HG03175 (cell line): ENCODE data around the gene SERTM1.

Experiments used
- ATAC-seq: cut with Tn5 transposase; IDR thresholded peaks from one replicate; pipeline ENCODE4 v1.9.1; 2021; ENCODE audit warnings: mild to moderate bottlenecking, moderate library complexity; ENCODE audit not compliant: unreplicated experiment

Gene SERTM1

DNA sequence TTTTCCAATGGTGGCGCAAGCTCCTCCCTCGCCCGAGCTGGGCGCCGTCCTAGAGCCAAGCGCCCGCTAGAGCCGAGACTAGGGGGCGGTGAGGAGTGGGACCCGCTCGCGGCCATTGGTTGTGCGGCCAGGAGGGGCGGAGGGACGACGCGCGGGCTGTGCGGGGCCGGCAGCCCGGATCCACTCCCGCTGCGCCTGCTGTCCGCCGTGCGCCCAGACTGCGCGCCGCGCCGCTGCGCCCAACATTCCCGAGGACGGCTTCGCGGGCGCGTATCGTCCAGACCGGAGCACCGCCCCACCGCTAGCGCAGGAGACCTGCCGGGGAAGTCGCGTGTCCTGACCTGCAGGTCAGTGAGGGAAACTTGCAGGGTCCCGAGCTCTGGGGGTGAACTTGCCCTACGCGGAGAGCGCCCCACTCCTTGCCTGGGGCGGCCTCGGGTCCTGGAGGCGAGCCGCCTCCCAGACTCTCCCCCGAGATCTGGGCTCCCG is at the start of gene SERTM1:
Gene SERTM1 (plus strand): TSS at position 183 of the 489 bp plus-strand sequence. CDS start 21,059 bp downstream, outside the sequence.
- no peak for ATAC-seq

DNA sequence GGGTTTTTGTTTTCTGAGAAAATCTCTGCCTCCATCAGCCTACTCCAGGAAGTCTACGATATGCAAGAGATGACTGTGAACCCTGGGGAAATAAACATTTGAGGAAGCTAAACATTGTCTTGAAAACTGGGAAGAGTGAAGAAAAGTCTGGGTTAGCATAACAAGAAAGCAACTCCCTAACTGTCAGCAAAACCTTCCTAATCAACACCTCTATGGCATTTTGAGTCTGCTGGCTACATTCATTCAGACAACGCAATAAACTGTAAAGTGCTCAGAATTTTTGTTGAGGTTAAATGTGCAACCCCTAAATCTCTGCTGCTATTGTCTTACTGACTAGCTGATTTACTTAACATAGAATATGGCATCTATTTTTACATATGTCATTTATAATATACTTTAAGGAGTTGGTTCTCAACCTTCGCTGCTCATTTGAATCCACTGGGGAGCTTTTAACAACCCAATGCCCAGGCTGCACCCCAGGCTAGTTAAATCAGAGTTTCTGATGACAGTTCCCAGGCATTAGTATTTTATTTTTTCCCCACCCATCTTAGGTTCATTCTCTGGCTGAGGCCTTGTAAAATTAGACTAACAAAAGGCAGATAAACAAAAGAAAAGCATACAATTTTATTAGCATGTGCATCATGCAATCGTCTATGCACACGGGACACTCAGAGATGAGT is 45.3 kb upstream of the SERTM1 start:
- ATAC-seq = no peak

DNA sequence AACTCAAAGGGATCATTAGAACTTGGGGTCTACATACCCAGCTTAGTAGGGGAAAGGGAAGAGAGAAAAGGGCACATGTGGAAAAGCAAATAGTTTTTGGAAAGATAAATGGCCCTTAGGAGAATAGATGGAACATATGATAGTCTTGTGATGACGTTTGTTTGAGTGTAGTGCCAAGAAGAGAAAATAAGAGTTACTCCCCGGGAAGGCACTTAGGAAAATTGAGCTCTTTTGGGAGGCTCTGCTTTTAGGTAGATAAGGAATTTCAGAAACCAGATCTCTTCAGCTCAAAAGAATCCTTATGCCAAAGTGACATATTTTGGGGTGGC is 44.8 kb upstream of the SERTM1 start:
- ATAC-seq = no peak

DNA sequence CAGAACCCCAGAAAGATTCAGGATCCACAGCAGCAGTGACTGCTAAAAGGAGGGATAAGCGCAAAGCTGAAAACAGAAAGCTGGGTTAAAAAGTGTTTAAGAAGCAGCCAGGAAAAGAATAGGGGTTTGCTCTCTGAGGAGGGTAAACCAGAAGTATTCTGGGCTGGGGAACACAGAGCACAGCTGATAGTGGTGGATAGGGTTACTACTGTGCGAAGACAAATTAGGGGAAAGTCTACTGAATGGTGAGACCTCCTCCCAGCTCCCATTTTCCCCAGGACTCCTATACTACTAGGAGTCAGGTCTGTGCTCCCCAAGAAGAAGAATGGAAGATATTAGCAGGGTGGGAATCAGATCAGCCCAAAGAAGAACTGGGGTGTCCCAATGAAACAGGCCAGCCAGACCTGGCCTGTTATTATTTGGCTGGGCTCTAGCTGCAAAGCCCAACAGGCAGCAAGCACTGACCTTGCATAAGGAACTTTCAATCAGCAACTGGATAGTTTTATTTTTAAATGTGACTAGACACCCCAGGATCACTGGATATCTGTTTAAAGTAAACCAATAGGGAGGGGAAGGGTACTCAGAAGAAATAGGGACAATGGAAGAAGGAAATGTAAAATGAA is 43.5 kb upstream of the SERTM1 start:
- ATAC-seq = no peak

DNA sequence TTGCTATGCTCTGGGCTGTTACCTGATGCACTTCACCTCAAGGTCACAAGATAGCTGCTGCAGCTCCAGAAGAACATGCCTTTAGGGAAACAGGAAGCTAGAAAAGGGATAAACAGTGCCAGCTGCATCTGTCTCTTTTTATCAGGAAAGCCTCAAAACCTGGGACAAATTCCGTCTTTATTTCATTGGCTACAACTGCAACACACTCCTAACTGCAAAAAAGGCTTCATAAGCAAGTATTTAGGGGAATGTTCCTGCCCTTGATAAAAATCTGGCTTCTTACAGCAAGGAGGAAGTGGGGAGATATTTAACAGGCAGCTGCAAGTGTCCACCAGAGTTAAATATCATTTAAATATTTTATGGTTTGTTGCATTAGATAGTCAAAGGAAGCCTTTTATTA is 34.2 kb upstream of the SERTM1 start:
- no peak for ATAC-seq

DNA sequence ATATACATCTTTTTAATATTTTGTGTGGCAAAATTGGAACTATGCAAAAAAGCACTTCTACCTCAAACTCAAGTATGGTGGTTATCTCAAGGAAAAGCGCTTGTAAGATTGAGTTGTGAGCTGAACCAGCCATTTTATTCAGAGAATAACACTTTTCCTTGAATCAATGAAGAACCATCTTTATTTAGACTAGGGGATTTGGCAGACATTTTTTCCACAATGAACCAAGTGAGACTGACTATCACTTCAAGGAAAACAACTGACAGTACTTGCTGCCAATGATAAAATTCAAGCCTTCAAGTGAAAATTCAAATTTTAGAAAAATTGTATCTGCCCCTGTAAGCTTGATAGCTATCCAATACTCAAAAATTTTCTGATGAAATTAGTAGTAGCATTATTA is 23.2 kb upstream of the SERTM1 start:
- ATAC-seq = no peak

DNA sequence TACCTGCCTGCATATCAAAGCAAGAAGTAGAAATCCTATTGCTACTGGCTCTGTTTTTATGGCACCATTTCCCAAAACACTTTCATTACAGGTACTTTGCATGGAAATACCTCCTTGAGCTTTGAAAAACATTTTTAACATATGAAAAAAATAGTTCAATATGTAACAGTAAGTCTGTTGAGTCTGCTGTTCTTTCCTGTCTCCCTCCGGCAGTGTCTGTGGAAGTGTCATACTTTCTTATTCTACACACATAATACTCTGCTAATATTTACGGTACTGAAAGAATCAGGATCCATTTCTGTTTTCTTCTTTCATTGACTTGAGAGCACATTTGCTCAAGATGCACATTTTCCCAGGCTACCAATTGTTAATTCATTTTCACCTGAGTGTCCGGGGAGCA is 8.2 kb upstream of the SERTM1 start:
- no peak for ATAC-seq

DNA sequence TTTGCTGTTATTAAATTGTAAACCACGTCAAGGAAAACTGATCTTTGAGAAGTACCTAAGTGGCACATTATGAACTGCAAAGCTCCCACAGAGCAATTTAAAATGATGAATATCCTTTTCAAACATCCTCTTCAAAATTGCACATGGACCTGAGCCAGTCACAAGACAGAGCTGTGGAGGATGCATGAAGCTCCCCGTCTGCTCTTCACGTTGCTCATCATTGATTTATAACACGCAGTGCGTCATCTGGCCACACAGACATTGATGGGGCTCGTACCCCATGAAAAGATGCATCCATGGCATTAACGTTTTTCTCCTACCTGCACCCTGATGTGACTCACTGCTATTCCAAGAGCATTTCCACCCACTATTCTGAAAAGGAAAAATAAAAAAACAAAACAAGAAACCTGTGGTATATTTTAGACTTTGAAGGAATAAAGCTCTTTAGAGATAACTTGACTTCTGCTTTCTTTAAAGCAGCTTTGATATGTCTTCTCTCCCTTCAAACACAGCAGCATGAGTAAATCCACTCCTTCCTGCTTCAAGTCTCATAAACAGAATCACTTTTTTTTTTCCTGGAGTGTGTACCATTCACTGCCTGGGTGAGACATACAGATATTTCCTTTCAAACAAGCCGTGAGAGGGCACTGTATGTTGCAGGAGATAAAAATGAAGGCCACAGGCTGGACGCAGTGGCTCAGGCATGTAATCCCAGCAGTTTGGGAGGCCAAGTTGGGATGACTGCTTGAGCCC is 7.2 kb upstream of the SERTM1 start:
- no peak for ATAC-seq

DNA sequence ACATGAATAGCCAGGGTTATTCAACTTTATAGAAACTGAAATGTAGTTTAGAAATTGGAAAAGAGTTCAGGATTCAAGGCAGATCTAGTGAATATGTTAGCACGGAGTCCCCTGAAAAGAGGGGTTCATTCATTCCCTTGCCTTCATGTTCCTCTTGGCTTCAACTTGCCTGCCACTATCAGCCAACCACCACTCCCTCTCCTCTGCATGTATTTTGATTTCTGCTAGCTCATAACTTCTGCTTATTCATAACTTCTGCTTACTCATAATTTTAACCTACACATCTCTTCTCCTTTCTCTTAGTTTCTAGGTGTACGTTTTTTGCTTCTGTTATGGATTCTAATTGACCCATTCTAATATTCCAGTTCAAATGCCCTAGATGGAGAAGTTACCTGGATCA is 5.5 kb upstream of the SERTM1 start:
- ATAC-seq = no peak

DNA sequence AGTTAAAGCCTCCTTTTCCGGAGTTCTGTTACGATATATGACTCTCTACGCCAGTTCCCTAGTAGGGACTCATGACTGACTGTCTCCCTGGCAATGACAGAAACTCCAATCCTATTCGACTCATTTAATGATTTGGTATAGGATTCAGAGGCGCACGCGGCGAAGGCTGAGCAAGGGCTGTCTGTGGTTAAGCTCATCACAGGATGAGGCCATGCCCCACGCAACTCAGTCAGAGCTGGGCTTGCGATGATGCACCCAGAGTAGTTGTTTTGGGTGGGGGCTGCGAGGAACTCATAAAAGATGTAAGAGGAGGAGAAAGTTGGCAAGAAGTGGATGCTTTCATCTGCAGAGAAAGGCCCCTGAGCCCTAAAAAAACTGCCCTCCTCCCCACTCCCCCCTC is 468 bp upstream of the SERTM1 start:
- no peak for ATAC-seq

DNA sequence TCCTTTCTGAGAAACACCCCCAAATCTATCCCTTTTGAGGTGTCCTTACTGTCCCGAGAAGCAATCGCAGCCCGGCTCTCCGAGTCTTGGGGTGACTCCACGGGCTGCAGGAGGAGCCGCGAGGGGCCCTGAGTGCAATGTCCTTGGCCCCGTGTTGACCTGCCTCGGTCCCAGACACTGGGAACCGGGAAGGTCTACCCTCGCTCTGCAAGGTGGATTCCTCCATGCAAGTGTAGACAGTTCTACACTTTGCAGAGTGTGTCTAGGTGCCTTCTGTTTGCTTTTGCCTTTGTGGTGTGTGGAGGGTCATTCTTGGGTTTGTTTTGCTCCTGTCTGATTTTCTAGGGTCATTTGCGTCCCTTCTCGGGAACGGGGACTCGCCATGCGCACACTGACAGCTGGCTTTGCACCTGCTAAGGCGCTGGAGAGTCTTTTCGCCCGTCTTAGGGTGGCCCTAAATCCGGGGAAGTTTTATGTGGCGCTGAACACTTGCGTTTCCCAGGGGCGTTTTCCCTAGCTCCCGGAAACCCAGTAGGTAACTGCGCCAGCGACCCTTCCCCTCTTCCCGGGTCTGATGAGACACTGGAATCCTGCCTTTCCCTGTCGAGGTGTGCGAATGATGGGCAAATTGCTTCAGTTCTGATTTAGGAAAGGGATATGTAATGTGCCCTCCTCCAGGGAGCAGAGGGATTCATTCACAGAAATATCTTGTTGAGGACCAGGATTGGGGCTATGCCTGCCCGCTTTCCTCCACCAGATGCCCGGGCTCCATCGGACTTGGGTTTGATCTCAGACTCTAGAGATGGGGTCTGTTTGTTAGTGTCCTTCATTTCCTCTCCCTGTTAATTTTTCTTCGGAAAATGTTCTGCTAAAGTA is 755 bp downstream of the SERTM1 start:
- ATAC-seq = no peak

DNA sequence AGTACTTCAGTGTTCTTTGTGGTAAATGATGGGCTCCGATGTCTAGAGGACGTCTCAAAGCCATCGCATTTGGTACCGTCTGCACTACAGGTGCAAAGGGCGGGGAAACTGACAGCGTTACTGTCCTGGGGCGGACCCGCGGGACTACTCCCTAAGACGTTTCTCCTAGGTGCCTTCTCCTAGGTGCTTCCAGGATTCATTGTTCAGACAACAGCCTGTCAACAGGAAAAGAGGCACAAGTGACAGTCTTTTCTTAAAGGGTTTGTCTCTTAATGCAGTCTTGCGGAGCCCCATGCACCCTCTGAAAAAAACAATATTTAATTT is 1.4 kb downstream of the SERTM1 start:
- no peak for ATAC-seq

DNA sequence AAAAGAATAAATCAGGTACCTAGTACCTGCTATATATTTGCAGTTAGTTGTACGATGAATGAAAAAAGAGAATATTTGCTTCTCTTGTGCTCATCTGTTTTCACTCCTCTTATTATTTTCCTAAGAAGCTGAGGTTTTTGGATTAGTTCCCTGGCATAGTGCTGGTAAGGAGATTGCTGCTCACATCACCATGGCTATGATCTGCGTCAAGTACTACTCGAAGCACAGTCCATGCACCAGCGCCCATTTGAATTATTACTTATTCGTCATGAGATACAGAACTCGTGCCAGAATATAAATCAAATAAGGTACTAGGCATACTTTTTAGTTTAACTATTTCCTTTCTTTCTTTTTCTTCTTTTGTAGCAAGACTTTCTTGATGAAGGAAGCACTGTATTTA is 7.1 kb downstream of the SERTM1 start:
- ATAC-seq = no peak

DNA sequence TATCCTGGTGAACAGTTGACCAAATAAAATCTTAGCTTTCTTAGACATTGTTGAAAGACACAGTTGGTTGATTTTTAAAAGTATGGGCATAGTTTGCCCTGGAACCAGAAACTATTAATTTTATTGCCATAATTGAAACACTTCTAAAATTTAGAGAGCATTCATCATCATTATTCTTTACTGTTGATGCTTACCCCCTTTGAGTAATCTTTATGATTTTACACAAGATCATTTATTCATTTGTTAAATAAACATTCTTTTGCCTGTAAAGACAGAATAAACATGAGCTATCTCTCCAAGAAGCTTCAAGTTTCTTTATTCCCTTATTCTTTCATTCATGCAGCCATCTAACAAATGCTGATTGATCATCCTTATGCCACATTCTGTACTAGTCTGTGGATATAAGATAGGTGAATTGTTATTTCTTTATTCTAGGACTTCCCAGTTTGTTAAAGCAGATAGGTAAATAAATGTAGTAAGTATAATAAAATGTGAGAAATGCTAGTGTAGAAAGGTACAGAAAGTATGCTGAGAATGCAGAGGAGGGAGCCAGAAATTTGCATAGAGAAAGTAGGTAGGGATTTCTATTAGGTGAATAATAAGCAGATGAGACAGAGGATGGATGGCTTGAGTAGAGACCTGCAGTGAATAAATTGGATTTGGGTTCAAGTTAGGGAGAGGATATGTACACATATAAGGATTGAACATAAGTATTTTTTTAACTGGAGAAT is 8.2 kb downstream of the SERTM1 start:
- no peak for ATAC-seq

DNA sequence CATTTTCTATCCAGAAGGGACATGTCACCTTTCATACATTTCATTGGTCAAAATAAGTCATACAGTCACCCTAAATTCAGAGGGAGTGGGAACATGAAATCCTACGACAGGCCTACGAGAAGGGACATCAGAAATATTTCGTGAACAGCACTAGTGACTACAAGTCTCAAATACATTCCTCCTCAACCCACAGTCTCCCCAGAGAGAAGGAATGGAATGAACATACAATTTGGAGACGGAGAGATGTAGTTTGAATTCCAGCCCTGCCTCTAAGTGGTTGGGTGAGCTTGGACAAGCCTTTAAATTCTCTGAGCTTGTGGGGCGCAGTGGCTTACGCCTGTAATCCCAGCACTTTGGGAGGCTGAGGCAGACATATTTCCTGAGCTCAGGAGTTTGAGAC is 9.9 kb downstream of the SERTM1 start:
- ATAC-seq = no peak

DNA sequence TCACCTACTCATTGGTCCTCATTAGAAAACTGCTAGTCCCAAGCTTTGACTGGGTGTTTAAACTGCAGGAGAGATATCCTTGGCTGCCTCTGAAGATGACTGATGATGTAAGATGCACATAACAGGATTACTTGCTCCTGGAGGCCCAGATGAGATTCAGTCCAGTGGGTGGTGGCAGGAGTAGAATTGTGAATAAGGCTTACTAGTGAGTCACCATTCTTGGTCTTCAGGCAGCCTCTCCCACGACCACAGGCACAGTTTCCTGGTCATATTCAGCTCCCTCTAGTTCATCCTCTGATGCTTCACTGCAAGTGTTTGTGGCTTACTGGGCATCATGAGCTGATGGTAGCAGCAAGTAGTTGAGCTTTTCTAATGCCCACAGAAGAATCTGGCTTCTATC is 12.1 kb downstream of the SERTM1 start:
- no peak for ATAC-seq

DNA sequence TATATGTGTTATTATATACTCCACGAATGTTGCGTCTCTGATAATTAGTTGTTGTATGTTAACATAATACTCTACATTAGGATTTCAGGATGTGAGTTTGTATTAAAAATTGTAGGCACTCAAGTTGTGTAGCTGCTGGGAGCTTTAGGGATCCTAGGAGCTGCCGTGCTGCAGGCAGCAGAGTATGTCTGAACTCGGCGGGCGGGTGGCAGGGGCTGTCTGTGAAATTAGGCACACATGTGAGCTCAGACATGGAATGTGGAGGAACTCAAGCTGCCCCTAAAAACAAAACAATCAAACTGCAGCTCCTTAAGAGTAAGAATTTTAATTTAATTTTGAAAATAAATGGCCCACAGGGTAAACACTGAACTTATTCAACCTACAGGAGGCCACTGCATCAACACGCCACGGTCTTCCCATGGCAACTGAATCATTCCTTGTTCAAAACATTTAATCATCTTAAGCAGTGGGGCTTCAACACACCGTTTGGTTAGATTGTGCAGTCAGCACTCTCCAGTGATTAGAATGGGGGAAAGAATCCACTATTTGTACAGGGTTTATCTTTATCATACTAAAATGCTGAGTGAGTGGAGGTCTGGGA is 22.7 kb downstream of the SERTM1 start:
- no peak for ATAC-seq

DNA sequence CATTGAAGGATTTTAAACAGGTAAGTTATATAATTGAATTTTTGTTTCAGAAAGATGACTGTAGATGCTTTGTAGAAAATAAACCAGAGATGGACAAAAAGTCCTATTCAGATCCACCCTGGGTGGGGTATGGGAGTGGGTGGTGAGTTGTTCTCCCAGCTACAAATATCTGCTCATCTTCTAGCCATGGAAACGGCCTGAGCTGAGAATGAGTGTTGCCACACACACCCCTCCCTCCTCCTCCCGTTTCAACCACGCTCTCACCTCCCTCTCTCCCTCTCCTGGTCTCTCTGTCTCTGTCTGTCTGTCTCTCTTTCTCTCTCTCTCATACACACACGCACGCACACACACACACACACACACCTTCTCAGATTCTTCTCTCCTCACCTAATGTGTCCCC is 26.4 kb downstream of the SERTM1 start:
- ATAC-seq = no peak

DNA sequence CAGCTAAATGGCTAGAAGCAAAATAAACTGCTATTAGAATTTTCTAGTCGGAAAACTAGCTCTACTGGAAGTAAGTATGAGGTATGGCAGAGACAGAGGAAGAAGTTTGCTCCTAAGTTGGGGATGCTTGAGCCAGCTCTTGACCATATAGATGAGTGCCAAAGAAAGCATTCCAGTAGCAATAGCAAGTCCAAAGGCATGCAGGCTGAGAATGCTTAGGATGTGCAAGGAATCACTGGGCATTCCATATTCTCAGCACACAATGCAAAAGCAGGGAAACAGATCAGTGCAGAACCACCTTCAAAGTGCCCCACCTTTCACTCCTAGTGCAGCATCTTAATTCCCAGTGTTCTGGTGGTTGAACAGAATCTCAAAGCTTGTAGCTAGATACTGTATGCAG is 32.9 kb downstream of the SERTM1 start:
- ATAC-seq = no peak

DNA sequence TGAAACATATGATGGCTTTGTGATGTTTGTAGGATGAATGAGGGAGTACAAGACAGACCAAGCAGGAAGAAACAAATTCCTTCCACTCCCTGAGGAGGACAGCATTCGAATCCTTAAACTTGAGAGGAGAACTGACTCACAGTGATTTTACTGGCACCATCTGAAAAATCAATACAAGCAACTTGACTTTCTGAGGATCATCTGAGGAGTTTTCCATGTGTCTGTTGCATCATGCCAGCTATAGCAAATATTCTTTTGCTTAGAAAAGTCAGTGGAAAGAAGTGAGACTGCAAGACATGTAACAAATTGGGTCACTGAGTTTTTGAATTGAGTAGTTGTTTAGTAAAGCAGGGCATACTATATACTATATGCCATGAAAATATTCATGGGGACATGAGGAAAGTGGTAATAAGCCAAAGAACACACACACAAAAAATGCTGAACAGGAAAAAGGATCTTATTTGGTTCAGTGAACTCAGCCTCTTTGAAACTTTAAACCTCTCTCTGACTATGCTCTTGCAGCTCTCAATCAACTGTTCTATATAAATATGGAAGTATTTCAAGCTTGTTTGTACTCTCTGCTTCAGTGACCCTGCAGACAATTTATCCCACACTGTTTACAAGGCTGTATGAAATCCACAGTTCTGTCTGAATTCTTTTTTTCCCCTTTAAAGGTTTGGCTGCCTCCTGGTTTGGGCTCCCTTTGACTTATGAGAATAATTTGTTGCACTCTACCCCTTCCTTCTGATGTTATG is 35.5 kb downstream of the SERTM1 start:
- ATAC-seq = no peak
